Measurements from ENCODE around the gene TSHZ3. TPM values are rescaled to one million over a fixed set of nuclear protein-coding genes. Genes with fewer than 3 reads are reported as not detected.

The TSHZ3 gene
- total RNA-seq, 6 experiments from 2014 or later = 9.1 to 14.0 (median 13.1) TPM

DNA sequence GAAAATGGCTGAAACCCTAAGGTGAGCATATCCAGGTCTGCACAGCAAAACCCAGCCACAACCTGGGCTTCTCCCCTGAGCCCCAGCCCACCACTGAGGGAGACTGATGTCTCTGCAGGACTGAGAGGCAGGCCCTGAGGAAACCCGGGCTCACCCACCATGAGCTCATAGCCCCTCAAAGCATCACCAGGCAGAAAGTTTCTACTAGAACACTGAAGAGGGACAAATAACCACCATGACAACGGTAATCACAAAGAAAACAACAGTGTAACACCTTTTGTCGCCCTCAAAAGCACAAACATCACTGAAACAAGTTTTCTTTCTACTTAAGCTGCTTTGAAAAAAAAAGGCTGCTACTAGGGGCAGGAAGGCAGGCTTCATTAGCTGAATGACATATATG lies 29.8 kb downstream of the TSHZ3 start:
- H3K36me3 Mint-ChIP-seq (ENCODE audit: low read depth) = peaks cover 8% of the 10 kb centered on the region; the same call in 1 of the 2 replicates
- DNase-seq = no peak
- no peaks in the 10 kb centered on the region for H3K9me3 Mint-ChIP-seq
- H3K4me1 Mint-ChIP-seq (ENCODE audit: low read depth) = peaks cover 42% of the 10 kb centered on the region
- H3K4me3 Mint-ChIP-seq = no peak overlapping the region
- TF ChIP-seq, protein P1, sequence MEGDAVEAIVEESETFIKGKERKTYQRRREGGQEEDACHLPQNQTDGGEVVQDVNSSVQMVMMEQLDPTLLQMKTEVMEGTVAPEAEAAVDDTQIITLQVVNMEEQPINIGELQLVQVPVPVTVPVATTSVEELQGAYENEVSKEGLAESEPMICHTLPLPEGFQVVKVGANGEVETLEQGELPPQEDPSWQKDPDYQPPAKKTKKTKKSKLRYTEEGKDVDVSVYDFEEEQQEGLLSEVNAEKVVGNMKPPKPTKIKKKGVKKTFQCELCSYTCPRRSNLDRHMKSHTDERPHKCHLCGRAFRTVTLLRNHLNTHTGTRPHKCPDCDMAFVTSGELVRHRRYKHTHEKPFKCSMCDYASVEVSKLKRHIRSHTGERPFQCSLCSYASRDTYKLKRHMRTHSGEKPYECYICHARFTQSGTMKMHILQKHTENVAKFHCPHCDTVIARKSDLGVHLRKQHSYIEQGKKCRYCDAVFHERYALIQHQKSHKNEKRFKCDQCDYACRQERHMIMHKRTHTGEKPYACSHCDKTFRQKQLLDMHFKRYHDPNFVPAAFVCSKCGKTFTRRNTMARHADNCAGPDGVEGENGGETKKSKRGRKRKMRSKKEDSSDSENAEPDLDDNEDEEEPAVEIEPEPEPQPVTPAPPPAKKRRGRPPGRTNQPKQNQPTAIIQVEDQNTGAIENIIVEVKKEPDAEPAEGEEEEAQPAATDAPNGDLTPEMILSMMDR (IDR thresholded peaks at IDR 0.05) = no peak
- no peaks in the 10 kb centered on the region; the same call in 1 of the 2 replicates for H3K27me3 Mint-ChIP-seq (ENCODE audit: insufficient read depth)
- H3K27ac Mint-ChIP-seq = no peak overlapping the region

DNA sequence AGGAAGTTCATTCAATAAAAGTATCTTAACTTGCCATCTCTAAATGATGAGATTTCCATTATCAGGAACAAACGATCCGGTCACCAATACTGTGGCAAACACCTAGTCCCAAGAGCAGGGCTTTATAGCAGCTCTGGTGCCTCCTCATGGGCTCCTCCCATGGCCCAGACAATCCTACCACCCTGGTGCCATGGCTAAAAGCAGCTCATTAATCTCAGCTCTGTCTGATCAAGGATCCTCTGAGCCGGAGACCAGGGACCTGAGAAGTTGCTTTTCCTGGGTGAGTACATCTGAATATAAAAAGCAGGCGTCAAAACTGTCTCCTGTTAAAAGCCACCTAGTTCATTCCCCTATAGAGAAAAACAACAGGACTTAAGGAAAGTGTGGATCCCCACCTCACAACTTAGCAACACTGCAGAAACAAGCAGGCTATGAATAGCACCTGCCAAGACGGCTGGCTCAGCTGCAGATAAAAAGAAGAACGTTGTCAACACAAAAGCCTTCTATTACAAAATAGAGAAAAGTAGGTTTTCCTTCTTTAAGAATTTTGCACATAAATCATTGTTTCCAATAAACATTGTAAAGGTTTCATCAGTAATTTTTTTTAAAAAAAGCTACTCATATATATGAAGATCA lies 30.3 kb downstream of the TSHZ3 start:
- H3K27me3 Mint-ChIP-seq (ENCODE audit: insufficient read depth) = no peaks in the 10 kb centered on the region; the same call in 1 of the 2 replicates
- no peak overlapping the region for H3K4me3 Mint-ChIP-seq
- H3K4me1 Mint-ChIP-seq (ENCODE audit: low read depth) = peaks cover 47% of the 10 kb centered on the region
- DNase-seq = no peak
- H3K36me3 Mint-ChIP-seq (ENCODE audit: low read depth) = peaks cover 14% of the 10 kb centered on the region; the same call in 1 of the 2 replicates
- TF ChIP-seq, protein P1 (IDR thresholded peaks at IDR 0.05) = no peak
- peak overlapping the region; percentile 40; the same call in 1 of the 2 replicates for H3K27ac Mint-ChIP-seq
- no peaks in the 10 kb centered on the region for H3K9me3 Mint-ChIP-seq

DNA sequence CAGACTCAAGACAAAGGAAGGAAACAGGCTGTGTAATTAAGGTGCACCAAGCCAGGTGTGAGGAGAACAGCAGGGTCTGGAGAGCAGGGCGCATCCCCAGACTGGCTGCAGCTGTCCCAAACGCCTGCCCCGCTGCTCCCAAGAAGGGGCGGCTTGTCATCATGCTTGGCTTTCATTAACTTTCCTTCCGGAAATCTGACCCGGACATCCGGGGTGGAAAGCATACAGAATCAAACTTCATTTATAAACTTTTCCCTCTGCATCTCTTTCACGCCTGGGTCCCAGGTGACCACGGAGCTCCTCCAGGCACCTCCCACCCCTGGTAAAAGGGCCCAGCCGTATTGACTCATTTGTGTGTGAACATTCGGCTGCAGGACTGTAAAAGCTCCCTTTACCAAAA lies 31.7 kb downstream of the TSHZ3 start:
- H3K27ac Mint-ChIP-seq = peak overlapping the region; percentile 76; the same call in 1 of the 2 replicates
- TF ChIP-seq, protein P1 (IDR thresholded peaks at IDR 0.05) = no peak
- H3K27me3 Mint-ChIP-seq (ENCODE audit: insufficient read depth) = no peaks in the 10 kb centered on the region; the same call in 1 of the 2 replicates
- H3K36me3 Mint-ChIP-seq (ENCODE audit: low read depth) = peaks cover 14% of the 10 kb centered on the region; the same call in 1 of the 2 replicates
- peak overlapping the region; percentile 71; the same call in 1 of the 2 replicates for H3K4me3 Mint-ChIP-seq
- no peak for DNase-seq
- H3K9me3 Mint-ChIP-seq = no peaks in the 10 kb centered on the region
- H3K4me1 Mint-ChIP-seq (ENCODE audit: low read depth) = peaks cover 52% of the 10 kb centered on the region

DNA sequence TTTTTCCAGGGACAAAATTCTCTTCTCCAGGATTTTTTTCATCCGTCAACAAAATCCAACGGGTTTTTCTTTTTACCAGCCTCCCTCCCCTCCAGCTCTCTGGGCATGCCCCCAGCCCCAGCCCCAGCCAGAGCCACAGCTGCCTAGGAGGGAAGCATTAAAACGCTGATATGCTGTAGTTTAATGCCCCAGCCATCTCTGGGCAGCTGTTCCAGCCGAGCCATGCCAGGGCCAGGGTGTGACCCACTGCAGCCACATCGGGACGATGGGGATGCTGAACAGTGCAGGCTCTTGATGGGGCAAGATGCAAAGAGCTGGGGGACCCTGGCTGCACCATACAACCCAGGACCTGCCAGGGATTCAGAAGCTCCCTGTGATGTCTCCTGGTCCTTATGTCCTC lies 32.1 kb downstream of the TSHZ3 start:
- no peaks in the 10 kb centered on the region; the same call in 1 of the 2 replicates for H3K27me3 Mint-ChIP-seq (ENCODE audit: insufficient read depth)
- peak overlapping the region; percentile 76; the same call in 1 of the 2 replicates for H3K27ac Mint-ChIP-seq
- peak overlapping the region; percentile 71; the same call in 1 of the 2 replicates for H3K4me3 Mint-ChIP-seq
- TF ChIP-seq, protein P1 (IDR thresholded peaks at IDR 0.05) = no peak
- H3K9me3 Mint-ChIP-seq = no peaks in the 10 kb centered on the region
- H3K4me1 Mint-ChIP-seq (ENCODE audit: low read depth) = peaks cover 57% of the 10 kb centered on the region
- H3K36me3 Mint-ChIP-seq (ENCODE audit: low read depth) = peaks cover 14% of the 10 kb centered on the region; the same call in 1 of the 2 replicates
- DNase-seq = no peak

DNA sequence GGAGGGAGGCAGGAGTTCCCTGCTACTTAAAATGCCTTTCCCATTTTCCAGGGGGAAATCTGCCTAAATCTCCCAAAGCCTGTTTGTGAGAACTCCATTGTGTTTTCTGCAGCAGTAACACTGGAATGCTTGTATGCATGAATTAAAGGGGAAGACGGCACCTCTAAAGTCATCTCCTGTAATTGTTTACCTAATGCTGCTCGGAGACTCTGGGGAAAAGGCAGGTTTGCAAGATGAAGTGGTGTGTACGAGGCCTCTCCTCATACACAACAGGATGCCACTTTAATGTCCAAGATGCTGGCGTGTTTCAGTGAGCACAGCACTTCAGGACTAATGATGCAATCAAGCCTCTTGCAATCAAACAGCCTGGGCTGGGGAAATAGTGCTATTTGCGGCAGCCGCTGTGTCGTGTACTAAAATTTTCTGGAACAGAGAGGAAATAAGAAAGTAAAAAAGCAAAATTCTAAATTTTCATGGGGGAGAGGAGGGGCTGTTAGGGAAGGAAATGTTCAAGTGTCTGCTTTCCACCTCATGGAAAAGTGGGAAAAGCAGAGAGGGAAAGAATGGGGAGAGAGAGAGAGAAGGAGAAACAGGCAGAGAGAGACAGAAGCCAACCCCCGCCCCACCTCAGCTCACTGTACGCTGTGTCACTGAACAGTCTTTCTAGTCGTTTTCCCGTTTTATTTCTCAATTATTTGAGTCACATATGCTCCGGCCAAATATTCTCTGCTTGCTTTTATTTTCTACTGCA lies 32.9 kb downstream of the TSHZ3 start:
- Mint-ChIP-seq H3K4me1 (ENCODE audit: low read depth) (peaks cover 64% of the 10 kb centered on the region), H3K4me3 (peak overlapping the region; percentile 71), H3K9me3 (no peaks in the 10 kb centered on the region), H3K36me3 (ENCODE audit: low read depth) (peaks cover 15% of the 10 kb centered on the region; the same call in 1 of the 2 replicates), H3K27ac (peak overlapping the region; percentile 76), H3K27me3 (ENCODE audit: insufficient read depth) (no peaks in the 10 kb centered on the region; the same call in 1 of the 2 replicates)
- TF ChIP-seq, protein P1 (IDR thresholded peaks at IDR 0.05) = no peak
- no peak for DNase-seq
